Astrocyte of the cerebellum (primary cell): Measurements from ENCODE around the gene NFXL1.
A peak's percentile ranks its signal among the peaks of the same experiment; 100 is the strongest.

Experiments used
- DNase-seq: peaks from one replicate; pipeline ENCODE4 v3.0.0-alpha.2; 2011; ENCODE audit warnings: low read depth
- H3K4me3 ChIP-seq: 2 replicates; pipeline ENCODE4 v1.5.1; 2011; ENCODE audit warnings: mild to moderate bottlenecking, low read depth, low read length, moderate library complexity
- in situ Hi-C: cut with HindIII; loops from 2 replicates; pipeline ENCODE4 v1.10.0; 2017; ENCODE audit warnings: low sequenced_read_pairs
- TF ChIP-seq, protein P1 (sequence below): IDR thresholded peaks from 2 replicates; pipeline ENCODE4 v1.5.1; 2012; ENCODE audit warnings: low read length, low read depth, moderate library complexity, mild to moderate bottlenecking; ENCODE audit errors: missing control alignments

The NFXL1 gene

DNA sequence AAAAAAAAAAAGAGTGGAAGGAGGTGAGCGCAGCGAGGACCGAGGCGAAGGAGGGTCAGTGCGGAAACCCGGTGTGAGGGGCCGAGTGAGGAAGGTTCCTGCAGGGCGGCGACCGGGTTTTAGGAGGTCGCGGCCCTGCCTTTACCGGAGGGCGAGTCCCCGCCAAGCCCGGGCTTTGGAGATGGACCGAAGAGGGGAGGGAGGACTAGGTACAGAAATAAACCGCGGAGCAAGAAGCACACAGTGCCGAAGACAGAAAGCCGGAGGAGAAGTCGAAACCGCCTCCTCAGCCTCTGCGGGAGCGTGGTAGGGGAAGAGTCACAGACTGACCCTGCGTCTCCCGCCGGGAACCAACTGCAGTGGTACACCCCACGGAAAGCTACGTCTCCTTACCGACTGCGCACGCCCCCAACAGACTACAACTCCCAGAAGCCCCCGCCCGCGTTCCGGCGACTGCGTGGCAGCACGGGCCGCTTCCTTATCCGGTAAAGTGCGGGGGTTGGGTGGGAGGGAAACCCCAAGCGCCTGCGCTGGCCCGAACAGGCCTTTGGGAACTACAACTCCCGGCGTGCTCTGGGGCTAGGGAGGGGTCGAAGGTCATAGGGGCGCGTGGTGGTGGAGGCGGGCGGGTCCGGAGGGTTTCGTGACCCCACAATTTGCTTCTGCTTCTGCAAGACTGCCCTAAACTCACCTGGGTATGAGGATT is at the start of gene NFXL1:
Gene NFXL1, minus strand, starts transcription at position 364 of the 706 bp plus-strand sequence. CDS start 380 bp downstream, outside the sequence.
- TF ChIP-seq, protein P1, sequence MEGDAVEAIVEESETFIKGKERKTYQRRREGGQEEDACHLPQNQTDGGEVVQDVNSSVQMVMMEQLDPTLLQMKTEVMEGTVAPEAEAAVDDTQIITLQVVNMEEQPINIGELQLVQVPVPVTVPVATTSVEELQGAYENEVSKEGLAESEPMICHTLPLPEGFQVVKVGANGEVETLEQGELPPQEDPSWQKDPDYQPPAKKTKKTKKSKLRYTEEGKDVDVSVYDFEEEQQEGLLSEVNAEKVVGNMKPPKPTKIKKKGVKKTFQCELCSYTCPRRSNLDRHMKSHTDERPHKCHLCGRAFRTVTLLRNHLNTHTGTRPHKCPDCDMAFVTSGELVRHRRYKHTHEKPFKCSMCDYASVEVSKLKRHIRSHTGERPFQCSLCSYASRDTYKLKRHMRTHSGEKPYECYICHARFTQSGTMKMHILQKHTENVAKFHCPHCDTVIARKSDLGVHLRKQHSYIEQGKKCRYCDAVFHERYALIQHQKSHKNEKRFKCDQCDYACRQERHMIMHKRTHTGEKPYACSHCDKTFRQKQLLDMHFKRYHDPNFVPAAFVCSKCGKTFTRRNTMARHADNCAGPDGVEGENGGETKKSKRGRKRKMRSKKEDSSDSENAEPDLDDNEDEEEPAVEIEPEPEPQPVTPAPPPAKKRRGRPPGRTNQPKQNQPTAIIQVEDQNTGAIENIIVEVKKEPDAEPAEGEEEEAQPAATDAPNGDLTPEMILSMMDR = no peak
- peak; percentile 91 for DNase-seq
- in situ Hi-C loops = no loop called here
- peak within 1 kb of the TSS; percentile 94 for H3K4me3 ChIP-seq

DNA sequence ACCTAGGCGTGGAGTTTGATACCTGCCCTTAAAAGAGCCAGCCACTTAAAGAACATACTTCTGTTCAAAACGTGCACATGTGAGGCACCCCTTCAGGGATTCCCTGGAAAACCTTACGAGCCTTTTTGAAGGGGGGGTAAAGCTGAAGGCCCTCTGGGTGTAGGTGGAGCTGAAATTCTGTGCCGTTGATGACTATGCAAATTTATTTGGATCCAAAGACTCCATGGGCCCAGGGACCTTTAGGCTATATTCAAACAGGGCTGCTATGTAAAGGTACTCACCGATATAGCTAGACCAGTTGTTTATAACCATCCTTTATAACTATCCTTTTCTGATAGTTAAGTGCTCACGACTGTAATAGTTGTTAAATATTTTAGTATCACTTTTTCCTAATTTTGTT is 40.3 kb upstream of the NFXL1 start:
- no peak for DNase-seq
- TF ChIP-seq, protein P1 = no peak
- H3K4me3 ChIP-seq = no peak overlapping the region
- in situ Hi-C loops = no loop called here

GRCh38 chr4:47954245-47954644 is 39.9 kb upstream of the NFXL1 start:
- no peak overlapping the region for H3K4me3 ChIP-seq
- TF ChIP-seq, protein P1 = no peak
- DNase-seq = no peak
- in situ Hi-C loops = no loop called here

- in situ Hi-C loops = no loop called here
- no peak for DNase-seq
- H3K4me3 ChIP-seq = no peak overlapping the region
- TF ChIP-seq, protein P1 = no peak
These were observed 31.7 kb upstream of the NFXL1 start for GRCh38 chr4:47945930-47946726.

GRCh38 chr4:47942081-47942819 is 27.9 kb upstream of the NFXL1 start:
- in situ Hi-C loops = no loop called here
- TF ChIP-seq, protein P1 = no peak
- no peak overlapping the region for H3K4me3 ChIP-seq
- no peak for DNase-seq

DNA sequence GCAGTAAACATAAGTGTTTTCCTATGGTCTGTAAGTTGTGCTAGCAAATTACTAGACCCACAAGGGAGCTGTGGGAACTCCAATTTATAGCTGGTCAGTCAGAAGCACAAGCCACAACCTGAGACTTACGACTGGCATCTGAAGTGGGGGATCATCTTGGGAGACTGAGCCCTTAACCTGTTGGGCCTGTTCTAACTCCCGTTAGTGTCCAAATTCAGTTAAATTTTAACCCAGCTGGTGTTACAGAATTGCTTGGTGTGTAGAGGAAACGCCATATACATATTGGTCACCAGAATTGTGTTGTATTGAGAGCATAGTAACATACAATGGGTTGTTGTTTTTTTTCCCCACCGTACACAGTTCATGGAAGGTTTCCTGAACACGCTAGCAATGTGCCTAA is 25.1 kb upstream of the NFXL1 start:
- in situ Hi-C loops = loop anchor here (10.0 kb wide), 1 partner anchor 265 kb away; no protein-coding TSS in a partner anchor
- TF ChIP-seq, protein P1 = no peak

More for the DNA sequence above, 25.1 kb upstream of the NFXL1 start:
- no peak overlapping the region for H3K4me3 ChIP-seq
- DNase-seq = no peak
